Suprapubic skin (tissue), 4 donors: ENCODE data around the gene FAXDC2.

Experiments
- POLR2A ChIP-seq, 2 donors: fragments of 450-650 bp; IDR thresholded peaks; one replicate each; pipeline ENCODE4 v1.6.1; 2017; ENCODE audit warnings: antibody characterized with exemption in 2 of 2, mild to moderate bottlenecking in 2 of 2, moderate library complexity in 2 of 2
- POLR2AphosphoS5 ChIP-seq, 3 donors: sonication (generic); formaldehyde crosslinking; IDR thresholded peaks; one replicate each; pipeline ENCODE4 v1.6.1; 2017; ENCODE audit warnings: antibody characterized with exemption in 3 of 3
- TF ChIP-seq, protein P1 (sequence below), 2 donors: fragments of 200-600 bp in 1 of 2; fragments of 450-650 bp in 1 of 2; sonication (generic) in 1 of 2; IDR thresholded peaks; one replicate each; pipeline ENCODE4 v1.5.1; 2016 to 2019; ENCODE audit warnings: antibody characterized with exemption in 2 of 2, mild to moderate bottlenecking in 1 of 2, moderate library complexity in 1 of 2

DNA sequence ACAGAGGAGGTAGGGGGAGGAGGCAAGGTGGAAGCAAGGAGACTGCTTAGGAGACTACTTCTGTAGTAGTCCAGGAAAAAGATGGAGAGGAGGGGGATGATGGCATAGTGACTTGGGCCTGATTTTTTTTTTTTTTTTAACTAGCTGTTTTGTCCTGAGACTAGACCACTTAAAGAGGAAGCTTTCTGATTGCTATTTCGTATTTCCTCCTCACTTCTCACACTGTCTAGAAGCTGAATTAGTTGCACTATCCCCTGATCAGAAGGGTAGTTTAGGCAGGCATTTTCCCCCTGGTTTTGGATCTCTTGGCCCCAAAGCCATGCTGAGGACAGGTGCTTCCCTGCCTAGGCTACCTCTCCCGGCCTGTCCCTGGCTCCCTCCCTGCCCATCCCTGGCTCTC lies 80.3 kb downstream of the FAXDC2 start:
- TF ChIP-seq, protein P1, sequence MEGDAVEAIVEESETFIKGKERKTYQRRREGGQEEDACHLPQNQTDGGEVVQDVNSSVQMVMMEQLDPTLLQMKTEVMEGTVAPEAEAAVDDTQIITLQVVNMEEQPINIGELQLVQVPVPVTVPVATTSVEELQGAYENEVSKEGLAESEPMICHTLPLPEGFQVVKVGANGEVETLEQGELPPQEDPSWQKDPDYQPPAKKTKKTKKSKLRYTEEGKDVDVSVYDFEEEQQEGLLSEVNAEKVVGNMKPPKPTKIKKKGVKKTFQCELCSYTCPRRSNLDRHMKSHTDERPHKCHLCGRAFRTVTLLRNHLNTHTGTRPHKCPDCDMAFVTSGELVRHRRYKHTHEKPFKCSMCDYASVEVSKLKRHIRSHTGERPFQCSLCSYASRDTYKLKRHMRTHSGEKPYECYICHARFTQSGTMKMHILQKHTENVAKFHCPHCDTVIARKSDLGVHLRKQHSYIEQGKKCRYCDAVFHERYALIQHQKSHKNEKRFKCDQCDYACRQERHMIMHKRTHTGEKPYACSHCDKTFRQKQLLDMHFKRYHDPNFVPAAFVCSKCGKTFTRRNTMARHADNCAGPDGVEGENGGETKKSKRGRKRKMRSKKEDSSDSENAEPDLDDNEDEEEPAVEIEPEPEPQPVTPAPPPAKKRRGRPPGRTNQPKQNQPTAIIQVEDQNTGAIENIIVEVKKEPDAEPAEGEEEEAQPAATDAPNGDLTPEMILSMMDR (IDR thresholded peaks at IDR 0.05), result no peak
- TF ChIP-seq POLR2AphosphoS5 (IDR thresholded peaks at IDR 0.05) (no peak), POLR2A (IDR thresholded peaks at IDR 0.05) (no peak)
